Erythroblast (primary cell): ENCODE data around the gene NLRP8.

Source experiments
- DNase-seq, 2 experiments: peaks; one replicate each; lab custom pipeline; 2025; lab: John Stamatoyannopoulos, UW
- GATA1 ChIP-seq: IDR thresholded peaks from 2 replicates; pipeline ENCODE4 v1.6.1; 2011; ENCODE audit warnings: low read depth, mild to moderate bottlenecking, control low read depth, low read length, moderate library complexity
- POLR2A ChIP-seq: IDR thresholded peaks from 2 replicates; pipeline ENCODE4 v1.6.1; 2011; ENCODE audit warnings: mild to moderate bottlenecking, low read length

Gene NLRP8

DNA sequence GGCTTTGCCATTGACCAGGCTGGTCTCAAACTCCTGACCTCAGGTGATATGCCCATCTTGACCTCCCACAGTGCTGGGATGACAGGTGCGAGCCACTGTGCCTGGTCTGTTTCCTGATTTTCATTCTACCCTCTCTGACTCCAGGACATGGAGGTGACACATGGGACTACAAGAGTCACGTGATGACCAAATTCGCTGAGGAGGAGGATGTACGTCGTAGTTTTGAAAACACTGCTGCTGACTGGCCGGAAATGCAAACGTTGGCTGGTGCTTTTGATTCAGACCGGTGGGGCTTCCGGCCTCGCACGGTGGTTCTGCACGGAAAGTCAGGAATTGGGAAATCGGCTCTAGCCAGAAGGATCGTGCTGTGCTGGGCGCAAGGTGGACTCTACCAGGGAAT lies 79.1 kb downstream of the NLRP8 start:
- no peak for DNase-seq
- TF ChIP-seq POLR2A (no peak), GATA1 (no peak)
